CD4-positive, alpha-beta T cell treated with Interleukin-2 at 100 ng/mL for 4 hours (primary cell): Measurements from ENCODE around the gene SELENOO.
A peak's percentile ranks its signal among the peaks of the same experiment; 100 is the strongest.
"Not testable (repeated sequence)": the region's sequence is repeated elsewhere in the genome, so short reads cannot be mapped to it uniquely, and the experiment has no call there.

ENCODE experiments used
- DNase-seq: peaks from one replicate; pipeline ENCODE4 v3.0.0-alpha.2; 2020; ENCODE audit warnings: low spot score

Gene SELENOO

GRCh38 chr22:50199829-50200460, 866 bp upstream of the SELENOO start:
- no peak for DNase-seq

- no peak for DNase-seq
Measured at GRCh38 chr22:50201191-50202129, 649 bp downstream of the SELENOO start.

GRCh38 chr22:50202130-50202666, 1.4 kb downstream of the SELENOO start:
- no peak for DNase-seq

- no peak for DNase-seq
Measured at GRCh38 chr22:50203288-50203687, 2.5 kb downstream of the SELENOO start.

GRCh38 chr22:50204571-50204970, 3.8 kb downstream of the SELENOO start:
- no peak for DNase-seq

GRCh38 chr22:50204998-50205397, 4.2 kb downstream of the SELENOO start:
- not testable (repeated sequence) for DNase-seq

- DNase-seq, result no peak
Measured at GRCh38 chr22:50205781-50206569, 5.2 kb downstream of the SELENOO start.

- no peak for DNase-seq
Measured at GRCh38 chr22:50206599-50206998, 5.8 kb downstream of the SELENOO start.

GRCh38 chr22:50207383-50208140, 6.8 kb downstream of the SELENOO start:
- DNase-seq, result no peak

GRCh38 chr22:50208430-50208938, 7.7 kb downstream of the SELENOO start:
- DNase-seq, result no peak

GRCh38 chr22:50208939-50209892, 8.4 kb downstream of the SELENOO start:
- no peak for DNase-seq

- peak; percentile 74 for DNase-seq
Measured at GRCh38 chr22:50209893-50210292, 9.1 kb downstream of the SELENOO start.

- DNase-seq, result no peak
Measured at GRCh38 chr22:50210378-50211139, 9.7 kb downstream of the SELENOO start.

- DNase-seq, result no peak
Measured at GRCh38 chr22:50211147-50211546, 10.3 kb downstream of the SELENOO start.

GRCh38 chr22:50213263-50213662, 12.5 kb downstream of the SELENOO start:
- DNase-seq, result no peak

- DNase-seq, result no peak
Measured at GRCh38 chr22:50215297-50216054, 14.7 kb downstream of the SELENOO start.

GRCh38 chr22:50216055-50216683, 15.4 kb downstream of the SELENOO start:
- DNase-seq, result no peak
